Fibroblast of lung (primary cell): Measurements from ENCODE around the gene SGK1.

Experiments
- CTCF ChIP-seq, 2 donors: IDR thresholded peaks in 1 of 2; conservative IDR thresholded peaks in 1 of 2; 1 replicate in 1 of 2; 2 replicates in 1 of 2; pipeline ENCODE4 v1.5.1; 2011 to 2012; ENCODE audit warnings: low read length in 2 of 2, control low read depth in 1 of 2, inconsistent platforms in 1 of 2, low read depth in 1 of 2, mild to moderate bottlenecking in 1 of 2
- EZH2 ChIP-seq: IDR thresholded peaks from 2 replicates; pipeline ENCODE4 v1.5.1; 2012; ENCODE audit warnings: low read length, control low read depth, mild to moderate bottlenecking; ENCODE audit errors: missing control alignments

DNA sequence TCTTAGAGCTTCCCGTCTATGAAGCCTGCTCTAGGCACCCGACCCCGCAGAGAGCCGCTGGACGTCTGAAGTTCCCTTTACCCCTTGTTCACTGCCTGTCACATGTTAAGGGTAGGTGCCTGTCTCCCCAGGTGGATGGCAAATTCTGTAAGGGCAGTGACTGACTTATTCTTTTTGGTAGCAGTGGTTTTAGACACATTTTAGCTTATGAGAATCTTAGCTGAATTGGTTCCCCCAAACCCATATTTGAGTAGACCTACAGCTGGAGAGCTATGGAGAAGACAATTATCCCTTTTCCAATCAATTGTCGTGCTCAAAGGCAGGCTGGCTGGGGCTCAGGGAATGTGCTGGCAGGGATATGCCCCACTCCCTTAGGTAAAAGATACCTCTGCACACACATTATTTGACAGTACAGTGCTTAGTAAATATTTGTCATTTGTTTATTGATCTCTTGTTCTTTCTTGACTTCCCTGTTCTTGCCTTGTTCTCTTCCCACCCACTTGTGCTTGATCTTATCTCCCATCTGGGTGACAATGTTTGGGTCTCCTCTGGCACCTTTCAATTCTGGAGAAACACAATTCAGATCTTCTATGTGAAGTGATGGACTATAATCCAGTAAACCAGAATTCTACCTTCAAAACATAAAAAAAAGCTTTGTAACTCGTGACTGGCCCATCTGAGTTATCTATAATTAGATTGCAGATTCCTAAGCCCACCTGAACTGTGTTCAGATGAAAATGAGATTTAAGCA is 151.2 kb downstream of the SGK1 start:
- no peak for TF ChIP-seq CTCF (conservative IDR thresholded peaks at IDR 0.05 in 1 of 2, IDR thresholded peaks at IDR 0.05 in 1 of 2; ENCODE audit: low read depth in 1 of 2, low read length in 2 of 2)
- no peak for TF ChIP-seq EZH2
